Activated T-helper 2 cell treated with anti-CD3 and anti-CD28 coated beads, Interferon-gamma antibody, Interleukin-2, Interleukin-4, amounts not matched to agents 10 μg/mL and 5 μg/mL and 100 μg/mL, durations not matched to agents 14 hours and 24 hours and 36 hours (primary cell): ENCODE data around the gene ZMAT3. TPM values are rescaled to one million over a fixed set of nuclear protein-coding genes. Genes with fewer than 3 reads are reported as not detected.
"Not testable (repeated sequence)": the region's sequence is repeated elsewhere in the genome, so short reads cannot be mapped to it uniquely, and the experiment has no call there.

ENCODE experiments used
- DNase-seq: peaks from one replicate; pipeline ENCODE4 v3.0.0; 2021; ENCODE audit warnings: low spot score
- H3K27ac Mint-ChIP-seq: one replicate; pipeline ENCODE4 v1.8.0; 2021; ENCODE audit warnings: mixed read lengths
- H3K27me3 Mint-ChIP-seq: one replicate; pipeline ENCODE4 v1.8.0; 2021; ENCODE audit warnings: low read depth, mixed read lengths
- H3K36me3 Mint-ChIP-seq: one replicate; pipeline ENCODE4 v1.8.0; 2021; ENCODE audit warnings: low read depth, mixed read lengths
- H3K4me1 Mint-ChIP-seq: one replicate; pipeline ENCODE4 v1.8.0; 2021; ENCODE audit warnings: low read depth, mixed read lengths
- H3K4me3 Mint-ChIP-seq: one replicate; pipeline ENCODE4 v1.8.0; 2021; ENCODE audit warnings: low read depth, mild to moderate bottlenecking, moderate library complexity, mixed read lengths
- H3K9me3 Mint-ChIP-seq: one replicate; pipeline ENCODE4 v1.8.0; 2021; ENCODE audit warnings: mixed read lengths
- intact Hi-C: fragments of 100-400 bp; cut with micrococcal nuclease; formaldehyde crosslinking; loops from one replicate; pipeline ENCODE4 v1.15.1; 2023
- total RNA-seq: library from RNA; stranded (reverse); gene quantifications from 2 replicates; pipeline ENCODE4 v1.2.3, GENCODE V29; 2022

ZMAT3 gene, protein sequence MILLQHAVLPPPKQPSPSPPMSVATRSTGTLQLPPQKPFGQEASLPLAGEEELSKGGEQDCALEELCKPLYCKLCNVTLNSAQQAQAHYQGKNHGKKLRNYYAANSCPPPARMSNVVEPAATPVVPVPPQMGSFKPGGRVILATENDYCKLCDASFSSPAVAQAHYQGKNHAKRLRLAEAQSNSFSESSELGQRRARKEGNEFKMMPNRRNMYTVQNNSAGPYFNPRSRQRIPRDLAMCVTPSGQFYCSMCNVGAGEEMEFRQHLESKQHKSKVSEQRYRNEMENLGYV
- total RNA-seq: 8.9 and 10.6 TPM in 2 replicates

DNA sequence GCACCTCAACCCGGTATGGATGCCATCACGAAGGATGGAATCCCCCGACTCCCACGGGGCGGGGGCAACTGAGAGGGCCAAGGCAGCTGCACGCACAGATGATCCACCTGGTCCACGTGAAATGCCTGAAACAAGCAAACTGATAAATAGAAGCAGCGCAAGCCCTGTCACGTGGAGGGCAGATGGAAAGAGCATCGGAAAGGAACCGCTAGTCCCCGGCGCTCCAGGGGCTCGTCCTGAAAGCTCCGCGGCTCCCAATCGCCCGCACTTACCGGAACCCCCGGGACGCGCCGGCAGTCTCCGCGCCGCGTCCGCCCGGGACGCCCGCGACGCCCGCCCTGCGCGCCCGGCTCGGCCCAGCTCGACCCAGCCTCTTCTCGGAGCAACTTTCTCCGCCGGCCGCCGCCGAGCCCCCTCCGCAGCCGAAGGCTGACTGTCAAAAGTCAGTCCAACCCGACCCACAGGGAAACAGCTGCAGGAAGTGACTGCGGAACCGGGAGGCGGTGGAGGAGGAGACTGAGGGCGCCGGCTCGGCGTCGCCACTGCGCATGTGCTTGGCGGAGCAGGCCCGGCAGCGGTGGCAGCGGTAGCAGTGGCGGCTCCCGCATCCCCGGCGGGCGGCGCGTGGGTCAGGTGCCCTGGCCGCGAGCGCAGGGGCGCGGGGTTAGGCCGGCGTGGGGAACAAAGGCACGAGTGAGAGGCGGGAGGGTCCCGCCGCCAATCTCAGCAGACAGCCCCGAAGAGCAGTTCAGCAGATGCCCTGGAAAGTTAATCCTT is at the start of gene ZMAT3:
TSS of gene ZMAT3 (minus strand) at position 487 of the 777 bp plus-strand sequence. CDS start 4,057 bp downstream, outside the sequence.
- Mint-ChIP-seq H3K4me1 (peaks cover 31% of the 10 kb centered on the region), H3K9me3 (no peaks in the 10 kb centered on the region), H3K27ac (peak within 1 kb of the TSS; percentile 94), H3K27me3 (no peaks in the 10 kb centered on the region), H3K36me3 (peaks cover 12% of the 10 kb centered on the region), H3K4me3 (peak within 1 kb of the TSS; percentile 98)
- peak; percentile 83 for DNase-seq
- intact Hi-C loops: loop anchor here (1.0 to 5.0 kb wide), 6 partner anchors 34 to 531 kb away; partner anchors contain the start of genes ACTL6A, MRPL47, NDUFB5 and PIK3CA

DNA sequence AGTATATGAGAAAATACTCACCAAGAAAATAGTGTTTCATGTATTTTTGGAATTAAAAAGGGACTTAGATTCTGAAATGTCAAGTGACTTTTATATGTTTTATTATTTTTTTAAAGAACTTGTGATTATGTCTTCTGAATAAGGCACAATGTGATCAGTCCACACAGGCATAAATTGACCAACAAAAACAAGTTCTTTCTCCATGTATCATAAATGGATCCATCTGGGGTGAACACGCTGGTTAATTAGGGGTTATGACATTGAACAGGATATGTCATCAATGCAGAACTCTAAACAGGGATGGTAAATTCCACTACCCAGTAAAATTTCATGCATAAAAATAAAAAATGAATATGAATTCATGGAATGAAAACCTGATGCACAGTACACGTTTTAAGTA is 45.2 kb upstream of the ZMAT3 start:
- Mint-ChIP-seq H3K9me3 (no peaks in the 10 kb centered on the region), H3K36me3 (no peaks in the 10 kb centered on the region), H3K4me1 (no peaks in the 10 kb centered on the region), H3K27me3 (peaks cover 21% of the 10 kb centered on the region), H3K27ac (no peak overlapping the region), H3K4me3 (no peak overlapping the region)
- DNase-seq: no peak
- intact Hi-C loops: no loop called here

DNA sequence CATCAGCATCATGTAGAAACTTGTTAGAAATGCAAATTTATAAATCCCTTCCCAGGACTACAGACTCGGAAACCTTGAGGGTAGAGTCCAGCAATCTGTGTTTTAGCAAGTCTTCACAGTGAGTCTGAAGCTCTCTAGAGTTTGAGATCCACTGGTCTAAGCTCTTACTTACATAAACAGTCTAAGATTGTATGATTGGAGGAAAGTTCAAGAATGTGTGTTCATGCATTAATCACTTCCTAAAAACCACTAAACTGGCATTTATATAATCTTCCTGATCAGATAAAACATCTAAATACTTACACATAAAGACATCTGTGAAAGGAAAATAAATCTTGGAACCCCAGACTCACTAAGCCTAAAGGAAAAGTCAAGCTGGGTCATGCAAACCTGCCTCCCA is 43.8 kb upstream of the ZMAT3 start:
- H3K36me3 Mint-ChIP-seq, intact Hi-C loops, H3K4me1 Mint-ChIP-seq, H3K9me3 Mint-ChIP-seq, H3K4me3 Mint-ChIP-seq, H3K27ac Mint-ChIP-seq, DNase-seq: not testable (repeated sequence)
- H3K27me3 Mint-ChIP-seq: peaks cover 27% of the 10 kb centered on the region

DNA sequence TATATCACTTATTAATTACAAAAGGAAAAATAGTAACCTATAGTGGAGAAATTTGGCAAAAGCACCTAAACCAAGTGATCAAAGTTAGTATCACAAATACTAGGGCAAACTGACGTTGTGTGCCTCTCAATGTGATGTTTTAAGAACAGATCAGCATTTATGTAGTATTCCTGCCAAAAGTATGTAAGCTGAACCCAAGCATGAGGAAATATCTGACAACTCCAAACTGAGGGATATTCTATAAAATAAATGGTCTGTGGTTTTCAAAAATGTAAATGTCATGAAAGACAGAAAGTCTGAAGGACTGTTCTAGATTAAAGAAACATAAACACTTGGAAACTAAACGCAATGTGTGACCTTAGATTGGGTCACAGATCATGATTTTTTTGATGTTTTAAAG is 42.3 kb upstream of the ZMAT3 start:
- Mint-ChIP-seq H3K27me3 (peaks cover 29% of the 10 kb centered on the region), H3K4me1 (no peaks in the 10 kb centered on the region), H3K36me3 (no peaks in the 10 kb centered on the region), H3K27ac (no peak overlapping the region), H3K9me3 (no peaks in the 10 kb centered on the region), H3K4me3 (no peak overlapping the region)
- intact Hi-C loops: no loop called here
- no peak for DNase-seq

DNA sequence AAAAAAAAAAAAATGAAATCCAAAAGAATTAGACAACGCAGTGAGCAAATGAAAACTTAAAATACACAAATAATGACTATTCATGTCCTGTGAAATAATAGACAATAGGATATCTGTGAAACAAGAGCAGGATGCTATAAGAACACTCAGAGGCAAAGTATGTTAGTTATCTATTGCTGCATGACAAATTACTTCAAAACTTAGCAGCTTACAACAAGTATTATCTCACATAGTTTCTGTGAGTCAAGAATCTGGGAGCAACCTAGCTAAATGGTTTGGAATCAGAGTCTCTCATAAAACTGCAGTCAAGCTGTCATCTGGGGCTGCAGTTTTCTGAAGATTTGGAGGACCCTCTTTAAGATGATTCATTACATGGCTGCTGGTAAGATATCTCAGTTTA is 36.5 kb upstream of the ZMAT3 start:
- intact Hi-C loops: loop anchor here (5.0 kb wide), 1 partner anchor 39 kb away; the partner anchor contains the start of gene PIK3CA
- peaks cover 33% of the 10 kb centered on the region for H3K27me3 Mint-ChIP-seq
- no peak overlapping the region for H3K4me3 Mint-ChIP-seq
- DNase-seq: no peak
- H3K4me1 Mint-ChIP-seq: peaks cover 5% of the 10 kb centered on the region
- no peaks in the 10 kb centered on the region for H3K36me3 Mint-ChIP-seq
- no peaks in the 10 kb centered on the region for H3K9me3 Mint-ChIP-seq
- H3K27ac Mint-ChIP-seq: no peak overlapping the region

DNA sequence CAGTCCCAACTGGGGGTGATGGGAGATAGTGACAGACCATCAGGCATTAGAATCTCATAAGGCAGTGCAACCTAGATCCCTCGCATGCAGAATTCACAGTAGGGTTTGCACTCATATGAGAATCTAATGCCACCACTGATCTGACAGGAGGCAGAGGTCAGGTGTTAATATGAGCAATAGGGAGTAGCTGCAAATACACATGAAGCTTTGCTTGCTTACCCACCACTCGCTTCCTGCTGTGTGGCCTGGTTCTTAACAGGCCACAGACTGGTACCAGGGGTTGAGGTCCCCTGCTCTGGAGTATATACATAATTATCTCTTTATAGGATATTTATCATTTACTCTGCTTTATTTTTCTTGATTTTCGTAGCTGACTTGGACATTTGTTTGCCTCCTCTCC is 36.0 kb upstream of the ZMAT3 start:
- no peak for DNase-seq
- Mint-ChIP-seq H3K4me3 (no peak overlapping the region), H3K27me3 (peaks cover 28% of the 10 kb centered on the region), H3K4me1 (peaks cover 5% of the 10 kb centered on the region), H3K27ac (no peak overlapping the region), H3K9me3 (no peaks in the 10 kb centered on the region), H3K36me3 (no peaks in the 10 kb centered on the region)
- intact Hi-C loops: loop anchor here (5.0 kb wide), 1 partner anchor 40 kb away; the partner anchor contains the start of gene PIK3CA

DNA sequence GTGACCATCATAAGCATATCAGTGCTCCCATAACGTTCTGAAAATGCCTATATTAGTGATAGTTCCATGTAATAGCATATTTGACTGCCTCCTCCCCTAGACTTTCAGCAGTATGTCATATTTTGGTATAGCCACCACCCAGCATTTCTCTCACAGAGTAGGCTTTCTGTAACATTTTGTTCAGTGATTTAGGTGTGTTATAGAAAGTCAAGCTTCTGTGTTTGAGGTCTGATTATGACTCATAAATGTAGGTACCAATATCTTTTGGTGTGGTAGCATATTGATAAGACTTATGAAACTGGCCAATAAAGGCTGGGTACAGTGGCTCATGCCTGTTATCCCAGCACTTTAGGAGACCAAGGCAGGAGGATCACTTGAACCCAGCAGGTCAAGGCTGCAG is 34.3 kb upstream of the ZMAT3 start:
- Mint-ChIP-seq H3K4me3 (no peak overlapping the region), H3K36me3 (no peaks in the 10 kb centered on the region), H3K4me1 (peaks cover 5% of the 10 kb centered on the region), H3K27me3 (peaks cover 21% of the 10 kb centered on the region), H3K27ac (no peak overlapping the region), H3K9me3 (no peaks in the 10 kb centered on the region)
- DNase-seq: no peak
- intact Hi-C loops: loop anchor here (1.0 to 5.0 kb wide), 2 partner anchors 41 to 210 kb away; partner anchors contain the start of gene PIK3CA

DNA sequence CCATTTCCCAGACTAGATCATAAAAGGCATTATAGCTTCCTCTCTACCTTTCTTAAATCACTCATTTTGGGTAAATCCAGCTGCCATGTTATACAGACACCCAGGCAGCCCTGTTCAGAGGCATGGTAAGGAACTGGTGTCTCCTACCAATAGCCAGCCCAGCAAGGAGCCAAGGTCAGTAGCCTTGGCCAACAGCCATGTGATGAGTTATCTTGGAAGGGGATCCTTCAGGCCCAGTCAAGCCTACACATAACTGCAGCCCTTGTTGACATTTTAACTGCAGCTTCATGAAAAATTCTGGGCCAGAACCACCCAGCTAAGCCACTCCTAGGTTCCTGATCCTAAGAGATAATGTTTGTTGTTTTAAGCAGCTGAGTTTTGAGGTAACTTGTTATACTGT is 29.0 kb upstream of the ZMAT3 start:
- Mint-ChIP-seq H3K9me3 (no peaks in the 10 kb centered on the region), H3K4me1 (peaks cover 7% of the 10 kb centered on the region), H3K4me3 (no peak overlapping the region), H3K36me3 (no peaks in the 10 kb centered on the region), H3K27ac (no peak overlapping the region), H3K27me3 (peaks cover 21% of the 10 kb centered on the region)
- intact Hi-C loops: no loop called here
- DNase-seq: no peak

DNA sequence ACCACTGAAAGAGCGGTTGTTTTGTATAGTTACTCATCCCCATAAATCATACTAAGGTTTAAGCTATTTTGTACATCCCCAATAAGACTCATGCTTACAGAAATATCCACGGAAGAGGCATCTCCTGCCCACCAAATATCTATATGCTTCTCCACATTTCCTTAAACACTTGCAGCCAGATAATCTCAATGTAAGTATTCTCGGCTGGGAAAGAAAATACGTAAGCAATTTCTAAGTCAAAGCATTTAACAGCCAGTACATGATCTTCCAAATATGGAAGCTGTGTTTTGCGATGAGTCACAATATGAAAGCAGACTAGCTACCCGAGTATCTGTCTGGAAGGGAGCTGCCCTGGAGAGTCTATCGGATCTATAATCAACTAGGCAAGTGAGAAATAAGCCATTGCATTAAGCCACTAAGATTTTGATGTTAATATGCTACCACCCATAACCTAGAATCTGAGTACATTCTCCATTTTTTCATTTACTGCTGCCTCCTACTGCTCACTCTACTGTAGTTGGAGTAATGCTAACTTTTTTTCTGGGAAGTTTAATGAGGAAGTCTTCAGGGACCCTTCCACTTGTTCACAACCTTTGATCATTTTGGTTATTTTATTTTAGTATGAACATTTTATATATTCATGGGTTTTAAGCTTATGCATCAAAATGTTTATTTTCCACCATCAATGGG is 26.9 kb upstream of the ZMAT3 start:
- intact Hi-C loops: no loop called here
- Mint-ChIP-seq H3K4me3 (no peak overlapping the region), H3K36me3 (no peaks in the 10 kb centered on the region), H3K9me3 (no peaks in the 10 kb centered on the region), H3K4me1 (peaks cover 4% of the 10 kb centered on the region), H3K27ac (no peak overlapping the region), H3K27me3 (peaks cover 22% of the 10 kb centered on the region)
- no peak for DNase-seq

DNA sequence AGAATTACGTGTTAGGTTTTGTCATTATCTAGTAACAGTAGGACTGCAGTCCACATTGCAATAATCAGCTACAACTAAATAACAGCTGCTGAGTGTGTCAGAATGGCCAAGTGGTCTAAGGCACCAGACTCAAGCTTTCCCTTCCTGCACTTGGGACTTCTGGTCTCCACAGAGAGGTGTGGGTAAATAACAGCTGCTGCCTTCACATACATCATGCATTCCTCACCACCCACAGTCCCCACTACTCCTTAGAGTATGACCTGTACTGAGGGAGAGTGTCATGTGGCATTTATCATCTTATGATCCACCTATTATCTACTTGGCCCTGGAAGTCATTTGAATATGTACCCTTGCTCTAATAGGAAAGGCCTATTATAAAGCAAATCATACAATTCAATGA is 22.2 kb upstream of the ZMAT3 start:
- no peak for DNase-seq
- Mint-ChIP-seq H3K27ac (no peak overlapping the region), H3K36me3 (no peaks in the 10 kb centered on the region), H3K4me3 (no peak overlapping the region), H3K9me3 (no peaks in the 10 kb centered on the region), H3K27me3 (peaks cover 20% of the 10 kb centered on the region), H3K4me1 (peaks cover 19% of the 10 kb centered on the region)
- intact Hi-C loops: no loop called here

DNA sequence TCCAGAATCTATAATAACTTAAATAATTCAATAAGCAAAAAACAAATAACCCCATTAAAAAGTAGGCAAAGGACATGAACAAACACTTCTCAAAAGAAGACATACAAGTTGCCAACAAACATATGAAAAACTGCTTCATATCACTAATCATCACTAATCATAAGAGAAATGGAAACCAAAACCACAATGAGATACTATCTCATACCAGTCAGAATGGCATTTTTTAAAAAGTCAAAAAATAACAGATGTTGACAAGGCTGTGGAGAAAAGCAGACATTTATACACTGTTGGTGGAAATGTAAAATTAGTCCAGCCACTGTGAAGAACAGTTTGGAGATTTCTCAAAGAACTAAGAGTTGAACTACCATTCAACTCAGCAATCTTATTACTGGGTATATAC is 19.5 kb upstream of the ZMAT3 start:
- no peaks in the 10 kb centered on the region for H3K36me3 Mint-ChIP-seq
- peaks cover 15% of the 10 kb centered on the region for H3K4me1 Mint-ChIP-seq
- intact Hi-C loops: no loop called here
- H3K4me3 Mint-ChIP-seq: no peak overlapping the region
- no peak overlapping the region for H3K27ac Mint-ChIP-seq
- DNase-seq: no peak
- no peaks in the 10 kb centered on the region for H3K9me3 Mint-ChIP-seq
- H3K27me3 Mint-ChIP-seq: peaks cover 5% of the 10 kb centered on the region

DNA sequence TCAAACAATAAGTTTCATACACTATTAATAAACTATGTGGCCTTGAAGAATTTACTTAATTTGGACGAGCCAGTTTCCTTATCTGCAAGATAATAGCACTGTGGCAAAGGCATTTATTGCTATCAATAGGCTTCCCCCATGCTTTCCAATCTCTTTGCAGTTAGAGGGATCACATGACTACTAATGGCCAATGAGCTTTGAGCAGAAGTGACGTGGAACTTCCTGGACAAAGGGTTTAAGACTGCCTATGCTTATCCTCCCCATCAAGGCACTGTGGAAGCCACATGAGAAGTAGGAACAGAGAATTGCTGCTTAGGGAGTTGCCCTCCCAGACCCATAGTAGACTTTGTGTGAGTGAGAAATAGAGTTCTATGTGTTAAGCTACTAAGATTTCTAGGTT is 16.7 kb upstream of the ZMAT3 start:
- DNase-seq: no peak
- H3K4me1 Mint-ChIP-seq: peaks cover 25% of the 10 kb centered on the region
- no peaks in the 10 kb centered on the region for H3K36me3 Mint-ChIP-seq
- H3K27me3 Mint-ChIP-seq: no peaks in the 10 kb centered on the region
- H3K9me3 Mint-ChIP-seq: no peaks in the 10 kb centered on the region
- intact Hi-C loops: no loop called here
- no peak overlapping the region for H3K27ac Mint-ChIP-seq
- no peak overlapping the region for H3K4me3 Mint-ChIP-seq

DNA sequence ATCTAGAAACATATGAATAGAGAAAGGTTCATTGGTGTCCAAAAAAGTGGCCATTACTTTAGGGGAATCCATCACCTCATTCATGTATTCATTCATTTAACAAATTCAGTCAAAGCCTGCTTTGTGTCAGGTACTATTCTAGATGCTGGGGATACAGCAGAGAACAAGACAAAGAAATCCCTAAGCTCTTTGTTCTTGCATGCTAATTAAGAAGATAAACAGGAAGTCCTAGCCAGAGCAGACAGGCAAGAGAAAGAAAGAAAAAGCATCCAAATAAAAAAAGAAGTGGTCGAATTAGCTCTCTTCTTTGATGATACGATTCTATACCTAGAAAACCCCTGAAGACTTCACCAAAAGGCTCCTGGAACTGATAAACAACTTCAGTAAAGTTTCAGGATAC is 12.4 kb upstream of the ZMAT3 start:
- Mint-ChIP-seq H3K36me3 (no peaks in the 10 kb centered on the region), H3K4me3 (no peak overlapping the region), H3K27ac (no peak overlapping the region), H3K9me3 (no peaks in the 10 kb centered on the region), H3K4me1 (peaks cover 18% of the 10 kb centered on the region), H3K27me3 (no peaks in the 10 kb centered on the region)
- intact Hi-C loops: no loop called here
- DNase-seq: no peak
